ENCODE data around the gene DRG2. TPM values are rescaled to one million over a fixed set of nuclear protein-coding genes. Genes with fewer than 3 reads are reported as not detected.

Gene DRG2
- total RNA-seq, 1 experiment from 2014 or later: 52.0 TPM

DNA sequence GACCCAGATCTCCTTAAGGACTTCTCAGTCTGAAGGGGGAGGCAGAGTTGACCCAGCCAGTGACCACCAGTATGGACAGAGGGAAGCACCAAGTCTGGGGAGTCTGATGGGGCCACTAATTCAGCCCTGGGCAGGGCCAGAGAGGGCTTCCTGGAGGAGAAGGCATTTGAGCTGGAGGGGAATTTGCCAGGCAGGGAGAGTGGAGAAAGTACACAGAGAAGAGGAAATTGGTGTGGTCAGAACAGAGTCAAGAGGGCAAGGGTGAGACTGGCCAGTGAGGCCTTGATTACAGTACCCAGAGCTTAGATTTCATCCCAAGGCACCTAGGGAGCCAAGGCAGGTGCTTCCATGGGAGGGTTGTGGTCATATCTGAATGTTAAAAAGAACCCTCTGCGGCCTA, 57.1 kb downstream of the DRG2 start:
- H3K4ac ChIP-seq (ENCODE audit: low read depth, low read length): no peak overlapping the region
- WGBS (ENCODE audit: extremely low coverage, insufficient read length, low lambda C conversion rate): no CpG with 5 or more reads among the region's 1 CpG

More for the DNA sequence above, 57.1 kb downstream of the DRG2 start:
- Histone ChIP-seq H2BK120ac (ENCODE audit: low read depth, low read length, poor library complexity, severe bottlenecking) (no peak overlapping the region), H3K56ac (ENCODE audit: insufficient read length, low read depth, low read length) (no peak overlapping the region), H3K23me2 (ENCODE audit: insufficient read length, low read depth, low read length, poor library complexity, severe bottlenecking) (no peaks in the 10 kb centered on the region), H4K20me1 (ENCODE audit: control insufficient read depth, insufficient read depth, insufficient read length) (no peaks in the 10 kb centered on the region), H3K79me1 (ENCODE audit: insufficient read depth, low read depth, low read length, poor library complexity, severe bottlenecking) (no peaks in the 10 kb centered on the region), H3K18ac (ENCODE audit: insufficient read length, low read depth, low read length) (no peak overlapping the region), H2BK12ac (ENCODE audit: insufficient read length, low read depth, low read length) (no peak overlapping the region), H3T11ph (ENCODE audit: low read length) (no peak overlapping the region), H2BK20ac (ENCODE audit: low read depth, low read length, poor library complexity, severe bottlenecking) (no peak overlapping the region), H3K27ac (ENCODE audit: insufficient read length, low read depth, low read length) (no peak overlapping the region), H4K5ac (ENCODE audit: insufficient read length, low read depth, low read length) (no peak overlapping the region), H3K9me3 (ENCODE audit: control insufficient read depth, low read depth, low read length) (no peaks in the 10 kb centered on the region), H3K23ac (ENCODE audit: insufficient read length, low read depth, low read length) (no peak overlapping the region), H2BK15ac (ENCODE audit: low read depth, low read length) (no peak overlapping the region), H4K91ac (ENCODE audit: insufficient read length, low read depth, low read length) (no peak overlapping the region), H2AK5ac (ENCODE audit: insufficient read length, low read length) (no peak overlapping the region), H3K14ac (ENCODE audit: insufficient read depth, low read length) (no peak overlapping the region; the same call in 1 of the 2 replicates), H2BK5ac (ENCODE audit: insufficient read length, low read length) (no peak overlapping the region), H3K27me3 (ENCODE audit: insufficient read depth, low read length) (no peaks in the 10 kb centered on the region), H4K8ac (replicated peaks; ENCODE audit: insufficient read length, low read depth, low read length) (no peak overlapping the region), H3K4me2 (ENCODE audit: insufficient read depth, insufficient read length, low read length) (no peak overlapping the region), H3K79me2 (ENCODE audit: insufficient read depth, low read length) (no peaks in the 10 kb centered on the region), H3K9ac (ENCODE audit: extremely low read depth, insufficient read length, low read length) (no peak overlapping the region), H3K4me1 (ENCODE audit: insufficient read depth, low read length) (peaks cover 3% of the 10 kb centered on the region; the same call in 1 of the 2 replicates), H2AFZ (ENCODE audit: low read length) (no peak overlapping the region)
- no peaks in the 10 kb centered on the region for H3K36me3 Mint-ChIP-seq (ENCODE audit: insufficient read depth in 1 of 3, low read depth in 3 of 3)
- H3K27me3 Mint-ChIP-seq (ENCODE audit: low read depth): peaks cover 10% of the 10 kb centered on the region
- TF ChIP-seq, protein P1, sequence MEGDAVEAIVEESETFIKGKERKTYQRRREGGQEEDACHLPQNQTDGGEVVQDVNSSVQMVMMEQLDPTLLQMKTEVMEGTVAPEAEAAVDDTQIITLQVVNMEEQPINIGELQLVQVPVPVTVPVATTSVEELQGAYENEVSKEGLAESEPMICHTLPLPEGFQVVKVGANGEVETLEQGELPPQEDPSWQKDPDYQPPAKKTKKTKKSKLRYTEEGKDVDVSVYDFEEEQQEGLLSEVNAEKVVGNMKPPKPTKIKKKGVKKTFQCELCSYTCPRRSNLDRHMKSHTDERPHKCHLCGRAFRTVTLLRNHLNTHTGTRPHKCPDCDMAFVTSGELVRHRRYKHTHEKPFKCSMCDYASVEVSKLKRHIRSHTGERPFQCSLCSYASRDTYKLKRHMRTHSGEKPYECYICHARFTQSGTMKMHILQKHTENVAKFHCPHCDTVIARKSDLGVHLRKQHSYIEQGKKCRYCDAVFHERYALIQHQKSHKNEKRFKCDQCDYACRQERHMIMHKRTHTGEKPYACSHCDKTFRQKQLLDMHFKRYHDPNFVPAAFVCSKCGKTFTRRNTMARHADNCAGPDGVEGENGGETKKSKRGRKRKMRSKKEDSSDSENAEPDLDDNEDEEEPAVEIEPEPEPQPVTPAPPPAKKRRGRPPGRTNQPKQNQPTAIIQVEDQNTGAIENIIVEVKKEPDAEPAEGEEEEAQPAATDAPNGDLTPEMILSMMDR (conservative IDR thresholded peaks at IDR 0.05): no peak
- DNase-seq: no peak
- H3K27ac Mint-ChIP-seq: peak overlapping the region in 2 of 3 experiments; percentile 3 to 87; a peak in 2 of 7 replicates
- peaks cover 9 to 18% of the 10 kb centered on the region in 2 experiments for H3K4me1 Mint-ChIP-seq
- no peak overlapping the region for H3K4me3 Mint-ChIP-seq
- H3K9me3 Mint-ChIP-seq: no peaks in the 10 kb centered on the region

All from H9 (cell line).